Tibial artery (tissue), 4 donors: Measurements from ENCODE around the gene SAMD9.
A peak's percentile ranks its signal among the peaks of the same experiment; 100 is the strongest.

Source experiments
- DNase-seq, 2 donors: peaks; one replicate each; pipeline ENCODE4 v3.0.0-alpha.2; 2019
- H3K27ac ChIP-seq, 2 donors: fragments of 200-600 bp; sonication (generic) in 1 of 2; 1 replicate in 1 of 2; 2 replicates in 1 of 2; pipeline ENCODE4 v1.5.1; 2018 to 2019; ENCODE audit warnings: mild to moderate bottlenecking in 1 of 2
- H3K27me3 ChIP-seq, 2 donors: fragments of 200-600 bp; sonication (generic) in 1 of 2; one replicate each; pipeline versions ENCODE4 v1.5.1 to v1.6.0; 2016 to 2019
- H3K36me3 ChIP-seq, 3 donors: fragments of 200-600 bp; sonication (generic) in 2 of 3; one replicate each; pipeline ENCODE4 v1.5.1; 2016 to 2019; ENCODE audit warnings: mild to moderate bottlenecking in 2 of 3
- H3K4me1 ChIP-seq, 4 donors: fragments of 200-600 bp; sonication (generic) in 2 of 4; 1 replicate in 3 of 4; 2 replicates in 1 of 4; pipeline ENCODE4 v1.5.1; 2016 to 2019
- H3K4me3 ChIP-seq, 2 donors: fragments of 200-600 bp; sonication (generic) in 1 of 2; 1 replicate in 1 of 2; 2 replicates in 1 of 2; pipeline ENCODE4 v1.5.1; 2018 to 2019; ENCODE audit warnings: mild to moderate bottlenecking in 2 of 2
- H3K9me3 ChIP-seq, 3 donors: fragments of 200-600 bp; sonication (generic) in 1 of 3; one replicate each; pipeline ENCODE4 v1.5.1; 2016 to 2019
- intact Hi-C: fragments of 100-400 bp; cut with DNase I; formaldehyde crosslinking; loops from one replicate; pipeline ENCODE4 v1.15.0; 2023; ENCODE audit warnings: low total_unique reads
- TF ChIP-seq, protein P1 (sequence below), 2 experiments: fragments of 200-600 bp in 1 of 2; fragments of 450-650 bp in 1 of 2; IDR thresholded peaks; one replicate each; pipeline ENCODE4 v1.5.1; 2017 to 2019; ENCODE audit warnings: antibody characterized with exemption in 2 of 2, mild to moderate bottlenecking in 1 of 2, moderate library complexity in 1 of 2

SAMD9 gene

DNA sequence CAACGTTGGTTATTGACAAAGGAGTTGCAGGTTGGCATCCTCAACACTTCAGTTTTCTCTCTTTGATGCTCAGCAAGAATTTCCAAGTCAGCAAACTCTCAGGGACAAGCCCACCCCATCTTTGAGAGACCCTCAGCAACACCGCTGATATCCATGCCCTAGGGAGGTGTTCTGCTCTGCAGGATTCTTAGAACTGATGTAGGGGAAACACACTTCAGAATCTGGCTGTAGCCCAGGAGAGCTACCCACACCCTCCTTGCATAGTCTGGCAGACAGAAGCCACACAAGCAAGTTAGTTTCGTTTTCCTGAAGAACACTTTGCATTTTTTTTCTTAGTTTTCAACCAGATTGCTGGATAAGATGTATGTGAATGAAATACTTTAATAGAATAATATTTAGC is 29.6 kb upstream of the SAMD9 start:
- peak overlapping the region; percentile 42 to 55 for H3K4me3 ChIP-seq
- peaks cover 26 to 29% (median 28%) of the 10 kb centered on the region in 3 donors for H3K36me3 ChIP-seq
- peaks cover 0 to 14% (median 7%) of the 10 kb centered on the region in 4 donors for H3K4me1 ChIP-seq
- H3K9me3 ChIP-seq = no peaks in the 10 kb centered on the region
- DNase-seq = no peak
- H3K27me3 ChIP-seq = no peaks in the 10 kb centered on the region
- H3K27ac ChIP-seq = peak overlapping the region; percentile 30 to 39
- intact Hi-C loops = no loop called here
- TF ChIP-seq, protein P1, sequence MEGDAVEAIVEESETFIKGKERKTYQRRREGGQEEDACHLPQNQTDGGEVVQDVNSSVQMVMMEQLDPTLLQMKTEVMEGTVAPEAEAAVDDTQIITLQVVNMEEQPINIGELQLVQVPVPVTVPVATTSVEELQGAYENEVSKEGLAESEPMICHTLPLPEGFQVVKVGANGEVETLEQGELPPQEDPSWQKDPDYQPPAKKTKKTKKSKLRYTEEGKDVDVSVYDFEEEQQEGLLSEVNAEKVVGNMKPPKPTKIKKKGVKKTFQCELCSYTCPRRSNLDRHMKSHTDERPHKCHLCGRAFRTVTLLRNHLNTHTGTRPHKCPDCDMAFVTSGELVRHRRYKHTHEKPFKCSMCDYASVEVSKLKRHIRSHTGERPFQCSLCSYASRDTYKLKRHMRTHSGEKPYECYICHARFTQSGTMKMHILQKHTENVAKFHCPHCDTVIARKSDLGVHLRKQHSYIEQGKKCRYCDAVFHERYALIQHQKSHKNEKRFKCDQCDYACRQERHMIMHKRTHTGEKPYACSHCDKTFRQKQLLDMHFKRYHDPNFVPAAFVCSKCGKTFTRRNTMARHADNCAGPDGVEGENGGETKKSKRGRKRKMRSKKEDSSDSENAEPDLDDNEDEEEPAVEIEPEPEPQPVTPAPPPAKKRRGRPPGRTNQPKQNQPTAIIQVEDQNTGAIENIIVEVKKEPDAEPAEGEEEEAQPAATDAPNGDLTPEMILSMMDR (IDR thresholded peaks at IDR 0.05) = no peak

DNA sequence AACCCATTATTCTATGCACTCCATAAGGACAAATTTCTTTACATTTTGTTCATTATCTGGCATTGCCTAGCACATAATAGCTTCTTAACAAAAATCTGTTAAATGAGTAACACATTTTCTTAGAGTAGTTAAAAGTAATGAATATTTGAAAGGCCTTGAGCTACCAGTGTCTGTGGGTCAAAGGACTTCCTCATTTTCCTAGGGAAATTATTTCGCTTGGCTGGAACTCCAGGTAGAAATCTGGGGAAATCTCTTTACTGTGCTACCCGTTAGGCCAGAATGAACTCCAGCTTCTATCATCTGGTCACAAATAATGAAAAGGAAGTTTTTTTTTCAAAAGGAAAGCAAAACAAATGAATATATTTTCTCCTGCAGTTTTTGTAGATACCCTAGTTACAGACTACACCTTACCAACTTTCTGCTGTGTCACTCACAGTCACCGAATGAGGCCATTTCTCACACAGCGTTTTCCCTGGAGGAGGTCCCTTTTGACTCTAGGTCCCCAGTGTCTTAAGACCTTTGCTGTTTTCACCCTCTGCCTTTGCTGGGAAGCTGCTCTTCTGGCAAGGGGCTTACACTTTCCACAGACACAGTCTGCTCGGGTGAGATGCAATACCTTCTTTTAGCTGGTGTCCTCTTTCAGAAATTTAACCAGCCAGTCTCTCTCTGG is 28.8 kb upstream of the SAMD9 start:
- intact Hi-C loops = no loop called here
- peaks cover 0 to 14% (median 7%) of the 10 kb centered on the region in 4 donors for H3K4me1 ChIP-seq

DNA sequence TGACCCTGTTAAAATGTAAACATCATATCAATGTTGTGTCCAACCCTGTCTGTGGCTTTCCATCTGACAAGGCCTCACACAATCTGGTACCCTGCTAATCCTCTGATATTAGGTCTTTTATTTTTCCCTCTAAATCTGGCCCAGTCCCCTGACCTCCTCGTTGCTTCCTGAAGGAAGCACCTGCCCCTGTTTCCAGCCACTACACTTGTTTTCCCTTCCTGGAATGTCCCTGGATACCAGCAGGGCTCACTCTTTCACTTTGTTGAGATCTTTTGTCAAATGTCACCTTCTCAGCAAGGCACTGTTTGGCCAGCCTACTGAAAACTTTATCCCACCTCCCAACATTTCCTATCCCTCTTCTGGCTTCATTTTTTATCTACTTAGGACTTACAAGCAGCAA is 28.3 kb upstream of the SAMD9 start:
- DNase-seq = no peak
- Histone ChIP-seq H3K36me3 (peaks cover 40 to 42% (median 42%) of the 10 kb centered on the region in 3 donors), H3K4me3 (no peak overlapping the region), H3K9me3 (no peaks in the 10 kb centered on the region), H3K27me3 (no peaks in the 10 kb centered on the region), H3K4me1 (peaks cover 0 to 14% (median 7%) of the 10 kb centered on the region in 4 donors), H3K27ac (no peak overlapping the region)
- intact Hi-C loops = no loop called here
- TF ChIP-seq, protein P1 (IDR thresholded peaks at IDR 0.05) = no peak

More for the DNA sequence above, 28.8 kb upstream of the SAMD9 start:
- Histone ChIP-seq H3K36me3 (peaks cover 34 to 37% (median 36%) of the 10 kb centered on the region in 3 donors), H3K27me3 (no peaks in the 10 kb centered on the region), H3K27ac (peak overlapping the region in 1 of 2 donors; percentile 39), H3K4me3 (peak overlapping the region; percentile 42 to 55), H3K9me3 (no peaks in the 10 kb centered on the region)
- DNase-seq = no peak
- TF ChIP-seq, protein P1 (IDR thresholded peaks at IDR 0.05) = no peak

DNA sequence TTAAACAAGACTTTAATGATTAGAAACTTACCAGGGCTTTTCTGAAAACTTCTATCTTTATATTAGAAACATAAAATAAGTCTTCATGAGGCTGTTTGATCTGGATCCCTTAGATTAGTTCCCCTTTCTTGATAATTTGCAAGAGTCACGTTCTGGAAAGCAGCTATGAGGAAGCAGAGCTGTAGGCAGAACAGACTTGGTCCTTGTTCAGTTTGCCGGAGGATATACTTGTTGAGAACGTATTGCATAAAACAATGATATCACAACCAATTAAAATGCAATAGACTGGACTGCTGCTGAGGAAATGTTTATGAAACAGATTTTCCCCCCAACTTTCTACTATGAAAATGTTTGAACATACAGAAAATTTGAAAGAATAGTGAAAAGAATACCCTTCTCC is 27.6 kb upstream of the SAMD9 start:
- Histone ChIP-seq H3K27ac (no peak overlapping the region), H3K4me1 (peaks cover 0 to 14% (median 7%) of the 10 kb centered on the region in 4 donors), H3K36me3 (peaks cover 46 to 49% (median 48%) of the 10 kb centered on the region in 3 donors), H3K27me3 (no peaks in the 10 kb centered on the region), H3K4me3 (no peak overlapping the region), H3K9me3 (peaks cover 0 to under 1% (median 0%) of the 10 kb centered on the region in 3 donors)
- intact Hi-C loops = no loop called here
- TF ChIP-seq, protein P1 (IDR thresholded peaks at IDR 0.05) = no peak
- no peak for DNase-seq

GRCh38 chr7:93142127-93142526 is 24.3 kb upstream of the SAMD9 start:
- no peak overlapping the region for H3K4me3 ChIP-seq
- TF ChIP-seq, protein P1 (IDR thresholded peaks at IDR 0.05) = no peak
- no peak overlapping the region for H3K27ac ChIP-seq
- H3K9me3 ChIP-seq = peaks cover 0 to 30% (median 11%) of the 10 kb centered on the region in 3 donors
- peaks cover 0 to 14% (median 4%) of the 10 kb centered on the region in 4 donors for H3K4me1 ChIP-seq
- no peak for DNase-seq
- no peaks in the 10 kb centered on the region for H3K27me3 ChIP-seq
- intact Hi-C loops = no loop called here
- H3K36me3 ChIP-seq = peaks cover 79 to 82% (median 81%) of the 10 kb centered on the region in 3 donors
